ENCODE results near the gene ERBB4.

DNA sequence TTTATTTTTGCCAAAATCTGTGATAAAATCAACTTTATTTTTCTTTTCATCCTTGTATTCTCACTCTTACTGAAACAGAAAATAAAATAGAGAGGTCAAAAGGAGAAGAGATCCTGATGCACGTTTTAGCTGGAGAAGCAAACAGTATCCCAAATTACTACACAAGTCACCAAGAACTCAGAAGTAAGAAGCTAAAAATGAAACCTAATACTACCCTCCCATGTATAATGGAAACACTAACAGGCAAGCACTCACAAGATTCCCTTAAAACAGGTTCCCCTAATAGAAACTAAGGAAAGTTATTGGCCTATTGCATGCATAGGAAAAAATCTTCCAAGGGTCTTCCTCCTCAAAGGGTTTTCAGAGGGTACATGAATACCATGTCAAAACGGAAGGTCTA, 927.0 kb downstream of the ERBB4 start:
- TF ChIP-seq, protein P1, sequence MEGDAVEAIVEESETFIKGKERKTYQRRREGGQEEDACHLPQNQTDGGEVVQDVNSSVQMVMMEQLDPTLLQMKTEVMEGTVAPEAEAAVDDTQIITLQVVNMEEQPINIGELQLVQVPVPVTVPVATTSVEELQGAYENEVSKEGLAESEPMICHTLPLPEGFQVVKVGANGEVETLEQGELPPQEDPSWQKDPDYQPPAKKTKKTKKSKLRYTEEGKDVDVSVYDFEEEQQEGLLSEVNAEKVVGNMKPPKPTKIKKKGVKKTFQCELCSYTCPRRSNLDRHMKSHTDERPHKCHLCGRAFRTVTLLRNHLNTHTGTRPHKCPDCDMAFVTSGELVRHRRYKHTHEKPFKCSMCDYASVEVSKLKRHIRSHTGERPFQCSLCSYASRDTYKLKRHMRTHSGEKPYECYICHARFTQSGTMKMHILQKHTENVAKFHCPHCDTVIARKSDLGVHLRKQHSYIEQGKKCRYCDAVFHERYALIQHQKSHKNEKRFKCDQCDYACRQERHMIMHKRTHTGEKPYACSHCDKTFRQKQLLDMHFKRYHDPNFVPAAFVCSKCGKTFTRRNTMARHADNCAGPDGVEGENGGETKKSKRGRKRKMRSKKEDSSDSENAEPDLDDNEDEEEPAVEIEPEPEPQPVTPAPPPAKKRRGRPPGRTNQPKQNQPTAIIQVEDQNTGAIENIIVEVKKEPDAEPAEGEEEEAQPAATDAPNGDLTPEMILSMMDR (conservative IDR thresholded peaks at IDR 0.05; ENCODE audit: low read length): no peak
- no peak for TF ChIP-seq EZH2phosphoT487 (IDR thresholded peaks at IDR 0.05; ENCODE audit: borderline replicate concordance, low read depth, low read length)
